Measurements from ENCODE around the gene PRDM8. TPM values are rescaled to one million over a fixed set of nuclear protein-coding genes. Genes with fewer than 3 reads are reported as not detected.

Gene PRDM8
- total and polyA plus RNA-seq, 2 experiments from 2014 or later = 0.65 to 1.8 TPM

DNA sequence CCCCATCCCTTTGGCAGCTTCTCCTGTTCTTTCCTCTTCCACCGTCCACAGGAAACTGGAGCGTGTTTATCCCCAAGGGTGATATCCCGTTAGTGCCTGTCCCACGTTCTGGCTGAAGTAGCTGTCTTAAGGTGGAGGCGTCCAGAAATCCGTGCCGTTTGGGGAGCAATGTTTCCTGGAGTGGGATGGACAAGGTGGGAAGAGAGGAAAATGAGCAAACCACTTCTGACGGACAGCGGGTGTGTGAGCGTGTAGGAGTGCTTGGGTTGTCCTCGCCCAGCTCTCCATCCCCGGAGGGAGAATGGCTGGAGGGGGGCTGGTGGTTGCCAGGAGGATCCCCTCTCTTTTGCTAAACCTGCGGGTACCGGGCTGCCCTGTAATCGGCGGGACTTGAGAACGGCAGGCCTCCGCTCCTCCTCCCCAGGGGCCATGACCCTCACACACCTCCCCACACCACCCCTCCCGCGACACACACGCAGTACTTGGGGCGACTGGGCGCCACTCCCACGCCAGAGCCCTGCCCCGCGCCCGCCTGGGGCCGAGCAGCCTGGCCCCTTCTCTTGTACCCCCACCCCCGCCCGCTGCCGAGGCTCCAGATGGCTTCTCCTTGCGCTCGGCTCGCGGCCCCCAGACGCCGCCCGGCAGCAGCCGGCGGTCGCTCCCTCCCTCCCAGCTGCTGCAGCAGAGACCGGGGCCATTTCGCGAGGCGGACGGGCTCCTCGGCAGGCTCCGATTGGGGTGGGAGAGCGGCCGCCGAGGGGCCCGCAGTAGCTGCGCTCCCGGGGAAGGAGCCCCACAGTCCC lies 13.9 kb upstream of the PRDM8 start:
- Histone ChIP-seq H3K27ac (no peak overlapping the region), H2AFZ (peak overlapping the region; percentile 84)

DNA sequence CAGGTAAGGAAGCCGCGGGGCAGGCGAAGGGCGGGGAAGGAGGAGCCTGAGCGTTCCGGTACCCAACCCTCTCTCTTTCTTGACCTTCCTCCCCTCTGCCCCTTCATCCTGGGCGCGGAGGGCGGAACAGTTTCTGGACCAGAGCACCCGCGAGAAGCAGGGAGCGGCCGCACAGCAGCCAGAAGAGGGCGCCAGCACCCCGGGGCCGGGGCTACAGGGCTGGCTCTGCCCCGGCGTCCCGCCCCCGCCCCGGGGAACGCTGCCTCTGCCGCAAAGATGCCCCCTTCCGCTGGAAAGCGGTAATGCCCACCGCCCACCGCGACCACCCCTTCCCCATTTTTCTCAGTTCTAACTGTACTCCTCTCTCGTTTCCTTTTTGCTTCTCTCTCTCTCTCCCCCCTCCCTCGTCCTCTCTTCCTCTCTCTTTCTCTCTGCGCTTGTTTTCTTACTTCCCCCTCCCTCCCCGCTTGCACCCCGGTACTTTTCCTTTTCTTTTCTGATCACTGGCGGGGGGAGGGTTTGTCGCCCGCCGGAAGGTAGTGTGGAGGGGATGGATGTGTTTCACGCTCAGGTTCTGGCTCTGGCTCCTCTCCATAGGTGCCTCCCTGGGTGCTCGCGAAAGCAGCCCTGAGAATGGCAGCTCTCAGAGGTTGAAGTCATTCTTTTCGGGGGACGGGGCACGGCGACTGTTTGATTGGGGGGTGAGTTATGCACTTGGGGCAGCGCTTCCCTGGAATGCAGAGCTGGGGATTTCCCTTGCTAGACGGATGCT lies 13.1 kb upstream of the PRDM8 start:
- no peaks in the 10 kb centered on the region for H3K9me2 ChIP-seq (replicated peaks; ENCODE audit: insufficient read depth)
- no peaks in the 10 kb centered on the region for H3K79me2 ChIP-seq
- peak overlapping the region; percentile 97 for H3K4me2 ChIP-seq
- H3K4me1 ChIP-seq (ENCODE audit: insufficient read depth) = peaks cover 15% of the 10 kb centered on the region
- H4K20me1 ChIP-seq (ENCODE audit: insufficient read depth, poor library complexity, severe bottlenecking) = no peaks in the 10 kb centered on the region
- DNase-seq (ENCODE audit: low spot score) = peak; percentile 87
- WGBS (ENCODE audit: low lambda C conversion rate, missing lambda C conversion rate) = 1% methylated on average over 37 of the region's 46 CpGs
- H3K4me3 ChIP-seq = peak overlapping the region; percentile 80
- no peak for TF ChIP-seq EZH2 (IDR thresholded peaks at IDR 0.05; ENCODE audit: borderline replicate concordance)
- no peak for TF ChIP-seq EZH2phosphoT487 (IDR thresholded peaks at IDR 0.05; ENCODE audit: low read depth, severe bottlenecking, unreplicated experiment)
- TF ChIP-seq, protein P1, sequence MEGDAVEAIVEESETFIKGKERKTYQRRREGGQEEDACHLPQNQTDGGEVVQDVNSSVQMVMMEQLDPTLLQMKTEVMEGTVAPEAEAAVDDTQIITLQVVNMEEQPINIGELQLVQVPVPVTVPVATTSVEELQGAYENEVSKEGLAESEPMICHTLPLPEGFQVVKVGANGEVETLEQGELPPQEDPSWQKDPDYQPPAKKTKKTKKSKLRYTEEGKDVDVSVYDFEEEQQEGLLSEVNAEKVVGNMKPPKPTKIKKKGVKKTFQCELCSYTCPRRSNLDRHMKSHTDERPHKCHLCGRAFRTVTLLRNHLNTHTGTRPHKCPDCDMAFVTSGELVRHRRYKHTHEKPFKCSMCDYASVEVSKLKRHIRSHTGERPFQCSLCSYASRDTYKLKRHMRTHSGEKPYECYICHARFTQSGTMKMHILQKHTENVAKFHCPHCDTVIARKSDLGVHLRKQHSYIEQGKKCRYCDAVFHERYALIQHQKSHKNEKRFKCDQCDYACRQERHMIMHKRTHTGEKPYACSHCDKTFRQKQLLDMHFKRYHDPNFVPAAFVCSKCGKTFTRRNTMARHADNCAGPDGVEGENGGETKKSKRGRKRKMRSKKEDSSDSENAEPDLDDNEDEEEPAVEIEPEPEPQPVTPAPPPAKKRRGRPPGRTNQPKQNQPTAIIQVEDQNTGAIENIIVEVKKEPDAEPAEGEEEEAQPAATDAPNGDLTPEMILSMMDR (IDR thresholded peaks at IDR 0.05; ENCODE audit: poor library complexity) = peak; percentile 82
- H3K36me3 ChIP-seq (replicated peaks; ENCODE audit: insufficient read depth, low read depth) = no peaks in the 10 kb centered on the region
- no peak overlapping the region for H3K27ac ChIP-seq
- H3K27me3 ChIP-seq = peaks cover 83% of the 10 kb centered on the region
- peak overlapping the region; percentile 84 for H2AFZ ChIP-seq
- no peaks in the 10 kb centered on the region for H3K9me3 ChIP-seq (ENCODE audit: low read depth)

More for the DNA sequence above, 13.9 kb upstream of the PRDM8 start:
- peak overlapping the region; percentile 97 for H3K4me2 ChIP-seq
- no peaks in the 10 kb centered on the region for H3K79me2 ChIP-seq
- TF ChIP-seq EZH2phosphoT487 (IDR thresholded peaks at IDR 0.05; ENCODE audit: low read depth, severe bottlenecking, unreplicated experiment) (no peak), EZH2 (IDR thresholded peaks at IDR 0.05; ENCODE audit: borderline replicate concordance) (peak; percentile 58)
- H3K9me2 ChIP-seq (replicated peaks; ENCODE audit: insufficient read depth) = no peaks in the 10 kb centered on the region
- no peaks in the 10 kb centered on the region for H3K9me3 ChIP-seq (ENCODE audit: low read depth)
- WGBS (ENCODE audit: low lambda C conversion rate, missing lambda C conversion rate) = 3% methylated on average over 28 of the region's 54 CpGs
- peaks cover 15% of the 10 kb centered on the region for H3K4me1 ChIP-seq (ENCODE audit: insufficient read depth)
- peaks cover 75% of the 10 kb centered on the region for H3K27me3 ChIP-seq
- DNase-seq (ENCODE audit: low spot score) = no peak
- H4K20me1 ChIP-seq (ENCODE audit: insufficient read depth, poor library complexity, severe bottlenecking) = no peaks in the 10 kb centered on the region
- H3K36me3 ChIP-seq (replicated peaks; ENCODE audit: insufficient read depth, low read depth) = no peaks in the 10 kb centered on the region
- peak overlapping the region; percentile 80 for H3K4me3 ChIP-seq

DNA sequence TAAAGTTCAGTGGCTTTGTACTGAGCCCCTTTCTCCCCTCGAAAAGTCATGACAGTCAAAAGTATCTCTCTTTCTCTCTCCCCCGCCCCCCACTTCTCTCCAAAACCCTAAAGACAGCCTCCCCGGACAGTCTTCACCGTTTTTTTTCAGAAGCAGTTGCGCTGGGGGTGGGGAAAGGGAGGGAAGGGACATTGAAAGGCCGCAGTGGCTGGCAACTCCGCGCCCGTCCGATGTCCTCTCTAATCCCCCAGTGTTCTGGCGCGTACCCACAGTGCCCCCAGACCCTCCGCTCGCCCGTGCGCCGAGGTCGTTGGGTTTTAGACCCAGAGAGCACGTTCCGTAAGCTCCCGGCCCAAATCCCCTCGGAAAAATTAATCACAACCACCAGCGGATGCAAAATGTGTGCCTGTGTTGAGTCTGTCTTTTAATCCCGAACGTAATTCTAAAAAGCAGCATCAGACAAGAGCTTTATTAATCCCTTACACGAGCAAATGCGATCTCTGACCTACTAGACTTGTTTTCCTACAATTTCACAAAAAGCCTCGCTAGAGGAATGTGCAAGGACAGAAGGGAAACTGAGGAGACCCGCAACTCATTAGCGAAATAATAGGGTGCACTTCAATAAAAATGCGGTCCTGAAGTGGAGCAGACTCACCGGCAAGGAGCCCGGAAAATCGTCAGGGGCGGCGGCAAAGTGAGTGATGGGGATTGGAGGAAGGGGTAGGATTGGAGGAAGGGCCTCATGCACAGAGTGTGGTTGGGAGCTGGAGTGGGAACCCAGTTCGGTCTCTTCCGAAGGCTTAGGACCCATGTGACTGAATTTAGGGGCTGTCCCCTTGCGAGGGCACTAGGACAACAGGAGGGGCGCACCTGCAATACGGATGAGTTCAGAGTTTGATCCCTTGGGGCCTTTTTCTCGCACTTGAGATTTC lies 12.2 kb upstream of the PRDM8 start:
- H3K4me3 ChIP-seq = peak overlapping the region; percentile 80
- no peaks in the 10 kb centered on the region for H3K9me2 ChIP-seq (replicated peaks; ENCODE audit: insufficient read depth)
- peak overlapping the region; percentile 97 for H3K4me2 ChIP-seq
- H3K27me3 ChIP-seq = peaks cover 91% of the 10 kb centered on the region
- no peak overlapping the region for H3K27ac ChIP-seq
- no peaks in the 10 kb centered on the region for H3K9me3 ChIP-seq (ENCODE audit: low read depth)
- 4% methylated on average over 41 of the region's 42 CpGs for WGBS (ENCODE audit: low lambda C conversion rate, missing lambda C conversion rate)
- H2AFZ ChIP-seq = peak overlapping the region; percentile 84
- H3K36me3 ChIP-seq (replicated peaks; ENCODE audit: insufficient read depth, low read depth) = no peaks in the 10 kb centered on the region
- TF ChIP-seq EZH2 (IDR thresholded peaks at IDR 0.05; ENCODE audit: borderline replicate concordance) = no peak
- TF ChIP-seq EZH2phosphoT487 (IDR thresholded peaks at IDR 0.05; ENCODE audit: low read depth, severe bottlenecking, unreplicated experiment) = peak; percentile 75
- TF ChIP-seq, protein P1 (IDR thresholded peaks at IDR 0.05; ENCODE audit: poor library complexity) = no peak
- no peaks in the 10 kb centered on the region for H4K20me1 ChIP-seq (ENCODE audit: insufficient read depth, poor library complexity, severe bottlenecking)
- H3K79me2 ChIP-seq = no peaks in the 10 kb centered on the region
- peaks cover 15% of the 10 kb centered on the region for H3K4me1 ChIP-seq (ENCODE audit: insufficient read depth)
- no peak for DNase-seq (ENCODE audit: low spot score)

All from hepatocyte (in vitro differentiated cells).